ENCODE data around the gene ERI3. TPM values are rescaled to one million over a fixed set of nuclear protein-coding genes. Genes with fewer than 3 reads are reported as not detected.

Gene ERI3
- total and polyA plus RNA-seq, 2 of the 13 experiments (the other 11 are each of a cell fraction or from before 2014, with no cell fraction given): 35.6 to 35.9 TPM

GRCh38 chr1:44272992-44273391 is 82.1 kb downstream of the ERI3 start:
- ATAC-seq (no peak), DNase-seq (ENCODE audit: low spot score) (no peak), FAIRE-seq (peak; percentile 4)
- TF ChIP-seq KLF9 (CRISPR knock-in tag; IDR thresholded peaks at IDR 0.05; ENCODE audit: low read depth) (no peak), ZNF503 (CRISPR knock-in tag; IDR thresholded peaks at IDR 0.05) (no peak), HCFC1 (IDR thresholded peaks at IDR 0.05; ENCODE audit: low read depth, low read length) (no peak), MTF1 (CRISPR knock-in tag; IDR thresholded peaks at IDR 0.05) (no peak), TBX2 (CRISPR knock-in tag; IDR thresholded peaks at IDR 0.05; ENCODE audit: borderline replicate concordance) (no peak), KMT2A (CRISPR knock-in tag; IDR thresholded peaks at IDR 0.05) (no peak), YY1 (IDR thresholded peaks at IDR 0.05; ENCODE audit: insufficient read depth, insufficient replicate concordance, low read depth, low read length) (no peak), EED (CRISPR knock-in tag; IDR thresholded peaks at IDR 0.05) (no peak), ZBTB7A (CRISPR knock-in tag; IDR thresholded peaks at IDR 0.05) (no peak), ZNF160 (CRISPR knock-in tag; IDR thresholded peaks at IDR 0.05) (no peak), FUBP1 (CRISPR knock-in tag; IDR thresholded peaks at IDR 0.05; ENCODE audit: borderline replicate concordance) (no peak), ZNF318 (CRISPR knock-in tag; IDR thresholded peaks at IDR 0.05) (no peak)
- intact Hi-C loops (cut with micrococcal nuclease; ENCODE audit: unreplicated experiment) (no loop called here), in situ Hi-C loops (cut with HindIII; ENCODE audit: extremely low pct_ligation_motif_present, low pct_unique_long_range_greater_than_20kb) (no loop called here)
- Histone ChIP-seq H4K20me1 (ENCODE audit: insufficient read depth, low read length) (no peaks in the 10 kb centered on the region; the same call in 1 of the 2 replicates), H3K36me3 (replicated peaks in 1 of 2; ENCODE audit: control insufficient read depth in 1 of 2, insufficient read depth in 2 of 2, low read length in 2 of 2) (peaks cover 0 to 1% of the 10 kb centered on the region in 2 experiments; a peak in 1 of 5 replicates), H3K27ac (ENCODE audit: extremely low read length, insufficient read depth, low read length) (no peak overlapping the region), H3K9ac (ENCODE audit: insufficient read depth, low read depth, low read length) (no peak overlapping the region), H3K4me1 (ENCODE audit: insufficient read depth, low read length) (peaks cover 24% of the 10 kb centered on the region), H3K27me3 (ENCODE audit: control insufficient read depth in 1 of 2, insufficient read depth in 2 of 2, low read length in 2 of 2) (no peaks in the 10 kb centered on the region), H3K79me2 (ENCODE audit: insufficient read depth, low read length) (no peaks in the 10 kb centered on the region), H3K4me2 (ENCODE audit: low read depth, low read length) (no peak overlapping the region), H3K9me3 (ENCODE audit: low read length) (no peaks in the 10 kb centered on the region), H3K4me3 (replicated peaks in 1 of 3; ENCODE audit: insufficient read depth in 1 of 3, low read depth in 2 of 3, low read length in 3 of 3) (no peak overlapping the region), H2AFZ (ENCODE audit: low read length) (no peak overlapping the region)
- POLR2A ChIA-PET: interaction anchor here (5.2 kb wide), 1 partner anchor 10 kb away, joined by 36 read pairs; no protein-coding TSS in a partner anchor
- CTCF ChIA-PET (ENCODE audit: low intra/inter-chr PET ratio, low total read pairs): no interaction called here
- no TSS peak for BruUV-seq (replicated peaks)
- WGBS (ENCODE audit: low lambda C conversion rate): 93% methylated on average over 3 of the region's 3 CpGs
